Motor neuron (in vitro differentiated cells): ENCODE results near the gene SLC29A1. TPM values are rescaled to one million over a fixed set of nuclear protein-coding genes. Genes with fewer than 3 reads are reported as not detected.

Experiments used
- ATAC-seq, 8 experiments: fragments of 200-7000 bp; cut with Tn5 transposase; replicated peaks in 6 of 8; 2 replicates each; pipeline ENCODE4 v1.8.0; 2021; ENCODE audit warnings: mild to moderate bottlenecking in 8 of 8, moderate library complexity in 8 of 8
- H3K27ac ChIP-seq, 2 donors: fragments of 250-450 bp; sonication (Bioruptor Pico); 2 replicates each; pipeline ENCODE4 v1.9.0; 2021; ENCODE audit warnings: antibody characterized with exemption in 2 of 2, mild to moderate bottlenecking in 2 of 2, moderate library complexity in 1 of 2
- H3K4me1 ChIP-seq, 2 donors: fragments of 250-450 bp; sonication (Bioruptor Pico); replicated peaks in 1 of 2; 2 replicates each; pipeline ENCODE4 v1.6.1; 2021; ENCODE audit warnings: antibody characterized with exemption in 2 of 2, mild to moderate bottlenecking in 2 of 2, moderate library complexity in 1 of 2
- H3K4me3 ChIP-seq, 5 donors: fragments of 250-450 bp; sonication (Bioruptor Pico); 2 replicates each; pipeline ENCODE4 v1.9.0; 2021; ENCODE audit warnings: antibody characterized with exemption in 5 of 5, mild to moderate bottlenecking in 5 of 5, moderate library complexity in 4 of 5
- WGBS, 10 experiments: fragments of 450-650 bp; shearing (Covaris generic); methylation state at CpG; one replicate each; pipeline ENCODE4 v1.0.0; 2022; 5-methylcytosine and 5-hydroxymethylcytosine counted together
- in situ Hi-C, 9 experiments: fragments of 400-800 bp; cut with MboI; loops; one replicate each; pipeline ENCODE4 v1.15.0; 2021; ENCODE audit warnings: low sequenced_read_pairs in 9 of 9, low pct_unique_long_range_greater_than_20kb in 2 of 9; ENCODE audit not compliant: unreplicated experiment in 9 of 9
- total RNA-seq, 8 experiments: library from RNA; unstranded; fragments of 300-600 nt; gene quantifications; 2 replicates each; pipeline versions ENCODE4 v1.2.3 to v1.2.4, GENCODE V29; 2022

SLC29A1 gene
- total RNA-seq, 8 experiments from 2014 or later = 3.8 to 58.8 (median 24.4) TPM

DNA sequence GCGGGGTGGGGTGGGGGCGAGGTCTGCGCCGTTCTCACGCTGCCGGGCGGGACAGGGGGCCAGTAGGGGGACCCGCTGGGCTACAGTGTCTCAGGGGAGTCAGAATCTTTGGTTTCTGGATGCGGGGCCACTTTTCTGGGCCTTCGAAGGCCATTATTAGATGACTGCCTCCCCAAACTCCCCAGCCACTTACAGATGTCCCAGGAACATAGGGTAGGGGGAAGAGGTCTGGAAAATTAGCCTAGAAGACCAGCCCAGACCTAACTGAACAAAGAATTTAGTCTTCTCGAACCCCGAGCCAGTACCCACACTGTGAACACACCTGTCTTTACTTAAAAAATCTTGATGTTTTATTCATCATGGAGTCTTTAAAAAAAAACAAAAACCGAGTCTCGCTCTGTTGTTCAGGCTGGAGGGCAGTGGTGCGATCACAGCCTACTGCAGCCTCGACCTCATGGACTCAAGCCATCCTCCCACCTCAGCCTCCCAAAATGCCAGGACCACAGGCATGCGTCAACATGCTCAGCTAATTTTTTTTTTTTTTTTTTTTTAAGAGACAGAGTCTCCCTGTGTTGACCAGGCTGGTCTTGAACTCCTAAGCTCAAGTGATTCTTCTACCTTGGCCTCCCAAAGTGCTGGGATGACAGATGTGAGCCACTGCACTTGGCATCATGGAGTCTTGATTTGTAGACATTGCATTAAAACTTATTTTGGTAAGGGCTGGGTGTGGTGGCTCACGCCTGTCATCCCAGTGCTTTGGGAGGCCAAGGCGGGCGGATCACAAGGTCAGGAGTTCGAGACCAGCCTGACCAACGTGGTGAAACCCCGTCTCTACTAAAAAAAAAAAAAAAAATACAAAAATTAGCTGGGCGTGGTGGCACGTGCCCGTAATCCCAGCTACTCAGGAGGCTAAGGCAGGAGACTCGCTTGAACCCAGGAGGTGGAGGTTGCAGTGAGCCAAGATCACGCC, 3.3 kb upstream of the SLC29A1 start:
- peak overlapping the region; percentile 30 to 79 for H3K27ac ChIP-seq
- 6 to 100% (median 82%) methylated on average over 2 to 13 of the region's 28 CpGs; no CpG with 5 or more reads in 1 of the 10 experiments for WGBS, 10 experiments
- H3K4me3 ChIP-seq = peak overlapping the region; percentile 22 to 48 (median 36)
- in situ Hi-C loops = no loop called here
- ATAC-seq = peak in 2 of 8 experiments; percentile 1 to 9
- H3K4me1 ChIP-seq = peaks cover 37 to 59% of the 10 kb centered on the region in 2 donors

DNA sequence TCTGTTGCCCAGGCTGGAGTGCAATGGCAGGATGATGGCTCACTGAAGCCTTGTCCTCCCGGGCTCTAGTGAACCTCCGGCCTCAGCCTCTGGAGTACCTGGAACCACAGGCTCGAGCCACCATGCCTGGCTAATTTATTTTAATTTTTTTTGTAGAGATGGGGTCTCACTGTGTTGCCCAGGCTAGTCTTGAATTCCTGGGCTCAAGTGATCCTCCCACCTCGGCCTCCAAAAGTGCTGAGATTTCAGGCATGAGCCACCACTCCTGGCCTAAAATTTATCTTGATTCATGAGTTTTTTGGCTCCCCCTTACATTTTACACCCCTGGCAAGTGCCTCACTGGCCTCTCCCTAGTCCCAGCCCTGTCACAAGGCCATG, 2.5 kb upstream of the SLC29A1 start:
- Histone ChIP-seq H3K27ac (no peak overlapping the region), H3K4me1 (peaks cover 45 to 67% of the 10 kb centered on the region in 2 donors), H3K4me3 (no peak overlapping the region)
- 52 to 95% (median 89%) methylated on average over 1 to 4 of the region's 4 CpGs; no CpG with 5 or more reads in 5 of the 10 experiments for WGBS, 10 experiments
- in situ Hi-C loops = no loop called here
- ATAC-seq = no peak

DNA sequence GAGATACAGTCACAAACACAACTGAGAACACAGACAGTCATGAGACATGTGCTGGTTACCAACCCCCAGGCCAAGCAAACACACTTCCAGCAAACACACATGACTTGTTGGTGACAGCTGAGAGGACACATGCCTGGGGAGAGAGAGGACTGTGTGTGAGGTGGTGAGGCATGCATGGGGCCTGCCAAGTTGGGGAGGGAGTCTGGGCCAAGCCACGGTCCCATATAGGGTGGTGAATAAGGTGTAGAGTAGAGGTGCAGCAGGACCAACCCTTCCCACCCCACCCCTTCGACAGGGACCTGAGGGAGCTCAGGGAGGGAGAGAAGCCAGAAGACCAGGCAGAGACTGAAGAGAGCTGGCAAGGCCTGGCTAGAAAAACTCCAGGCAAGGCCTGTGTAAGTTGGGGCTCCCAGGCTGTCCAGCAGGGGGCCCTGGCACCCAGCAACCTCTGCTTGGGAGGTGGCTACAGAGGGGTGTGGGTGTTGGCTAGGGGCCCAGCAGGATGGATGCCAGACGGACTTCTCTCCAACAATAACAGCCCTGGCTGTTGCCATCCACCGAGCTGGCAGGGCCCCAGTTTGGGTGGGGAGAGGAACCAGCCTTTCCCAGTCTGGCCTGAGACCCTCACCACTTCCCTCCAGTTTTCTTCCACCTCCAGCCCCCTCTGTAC, 2.0 kb upstream of the SLC29A1 start:
- Histone ChIP-seq H3K27ac (peak overlapping the region in 1 of 2 donors; percentile 71), H3K4me3 (peak overlapping the region in 2 of 5 donors; percentile 4 to 8), H3K4me1 (peaks cover 50 to 70% of the 10 kb centered on the region in 2 donors)
- WGBS, 10 experiments = 0 to 80% methylated on average over 1 of the region's 4 CpGs; no CpG with 5 or more reads in 8 of the 10 experiments
- in situ Hi-C loops = no loop called here
- ATAC-seq = peak; percentile 11 to 61 (median 38)

DNA sequence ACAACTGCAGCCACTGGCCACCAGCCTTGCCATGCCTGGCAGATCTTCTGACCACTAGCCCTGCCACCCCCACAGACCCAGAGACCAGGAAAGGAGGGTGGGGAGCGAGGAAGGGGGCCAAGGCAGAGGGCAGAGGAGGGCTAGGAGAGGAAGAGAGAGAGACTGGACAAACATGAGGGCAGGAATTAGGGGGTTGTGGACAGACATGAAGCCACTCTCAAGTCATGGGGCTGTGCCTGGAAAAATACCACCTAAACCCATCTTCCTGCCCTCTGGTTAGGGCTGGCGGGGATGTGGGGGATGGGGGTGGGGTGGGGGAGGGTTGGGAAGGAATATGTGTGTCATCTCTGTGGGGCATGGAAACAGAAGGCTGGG, 1.4 kb upstream of the SLC29A1 start:
- H3K4me1 ChIP-seq = peaks cover 52 to 70% of the 10 kb centered on the region in 2 donors
- H3K4me3 ChIP-seq = peak overlapping the region in 1 of 5 donors; percentile 44
- no peak for ATAC-seq

DNA sequence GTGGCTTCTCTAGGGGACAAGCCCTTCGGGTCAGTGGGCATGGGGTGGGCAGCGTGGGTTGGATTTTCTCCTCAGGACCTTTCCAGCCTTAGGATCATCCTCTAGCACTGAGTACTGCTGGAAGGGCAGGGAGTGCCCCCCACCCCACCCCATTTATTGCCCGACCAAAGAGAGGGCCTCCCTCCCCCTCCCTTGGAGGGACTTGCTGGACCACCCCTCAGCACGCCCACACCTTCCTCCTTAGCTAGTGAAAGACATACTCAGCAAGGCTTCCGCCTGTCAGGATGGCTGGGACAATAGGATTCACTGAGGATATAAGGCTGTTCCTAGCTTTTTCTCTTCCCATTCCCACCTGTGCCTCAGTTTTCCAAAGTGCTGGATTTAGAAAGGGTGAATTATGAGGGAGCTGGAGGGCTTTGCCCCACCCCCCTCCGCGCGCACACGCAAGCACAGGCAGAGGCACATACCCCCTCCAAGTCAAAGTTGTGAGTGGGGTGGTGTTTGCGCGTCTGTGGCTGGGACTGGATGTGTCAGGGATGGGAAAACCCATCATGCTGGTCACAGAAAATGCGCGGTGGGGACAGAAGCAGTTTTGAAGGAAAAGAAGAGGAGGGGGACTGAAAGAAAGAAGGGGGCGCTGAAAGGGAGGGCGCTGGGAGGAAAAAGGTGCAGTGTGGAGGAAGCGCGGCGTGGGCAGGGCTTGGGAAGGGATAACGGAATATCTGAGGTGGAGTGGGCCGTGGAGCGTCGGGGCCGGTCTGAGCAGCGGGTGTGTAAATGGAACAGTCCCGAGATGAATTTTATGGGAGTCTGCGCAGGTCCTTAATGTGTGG, 693 bp upstream of the SLC29A1 start:
- peak overlapping the region; percentile 21 to 71 for H3K27ac ChIP-seq
- H3K4me1 ChIP-seq = peaks cover 60 to 71% of the 10 kb centered on the region in 2 donors
- WGBS, 10 experiments = 0 to 38% (median 10%) methylated on average over 1 to 6 of the region's 26 CpGs; no CpG with 5 or more reads in 6 of the 10 experiments
- in situ Hi-C loops = no loop called here
- ATAC-seq = peak in 5 of 8 experiments; percentile 2 to 18 (median 7)
- peak overlapping the region; percentile 35 to 67 (median 39) for H3K4me3 ChIP-seq

More for the DNA sequence above, 1.4 kb upstream of the SLC29A1 start:
- WGBS, 10 experiments = 83% methylated on average over 1 of the region's 2 CpGs; no CpG with 5 or more reads in 9 of the 10 experiments
- in situ Hi-C loops = no loop called here
- H3K27ac ChIP-seq = peak overlapping the region in 1 of 2 donors; percentile 71

DNA sequence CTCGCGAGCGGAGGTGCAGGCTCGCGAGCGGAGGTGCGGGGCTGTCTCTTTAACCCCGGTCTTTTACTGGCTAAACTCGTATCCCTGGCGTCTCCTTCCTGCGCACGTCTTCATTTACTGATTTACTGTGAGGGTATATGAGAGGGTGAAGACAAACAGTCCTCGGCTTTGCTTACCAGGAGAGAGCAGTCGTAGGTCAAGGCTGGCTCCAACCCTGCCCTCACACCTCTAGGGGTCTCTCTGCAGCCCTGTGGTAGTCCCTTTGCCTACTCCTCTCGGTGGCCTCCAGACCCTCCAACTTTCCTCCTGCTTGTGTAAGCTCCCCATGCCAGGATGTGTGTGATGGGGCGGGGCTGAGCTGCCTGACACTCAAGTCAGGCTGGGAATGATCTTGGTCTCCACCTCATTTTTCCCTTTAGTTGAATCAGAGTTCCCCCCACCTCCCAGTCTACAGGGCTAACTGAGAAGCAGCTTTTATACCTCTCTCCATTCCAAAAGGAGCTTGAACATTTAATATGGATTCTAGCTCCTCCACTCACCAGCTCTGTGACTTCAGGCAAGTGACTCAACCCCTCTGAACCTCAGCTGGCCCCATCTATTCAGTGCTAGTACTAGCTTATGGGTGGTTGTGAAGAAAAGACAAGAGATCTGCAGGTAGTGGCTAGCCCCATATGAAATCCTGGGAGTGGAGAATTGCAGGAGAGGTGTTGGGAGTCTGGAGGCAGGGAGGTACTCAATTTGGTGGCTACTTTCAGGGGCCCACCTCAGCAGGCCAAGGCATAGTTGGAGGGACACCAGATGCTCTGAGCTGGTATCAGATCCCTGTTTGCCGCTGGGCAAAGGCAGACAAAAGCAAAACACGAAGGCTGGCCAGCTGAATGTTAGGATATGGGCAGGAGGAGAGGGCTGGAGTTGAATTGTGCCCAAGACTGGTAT, 902 bp downstream of the SLC29A1 start:
- whole genome bisulfite sequencing, 10 experiments = 6 to 83% (median 28%) methylated on average over 2 to 4 of the region's 18 CpGs; no CpG with 5 or more reads in 6 of the 10 experiments
- H3K27ac ChIP-seq = peak overlapping the region; percentile 6 to 71
- peak in 6 of 8 experiments; percentile 0 to 12 (median 4) for ATAC-seq
- peaks cover 54 to 67% of the 10 kb centered on the region in 2 donors for H3K4me1 ChIP-seq
- in situ Hi-C loops = no loop called here
- peak overlapping the region; percentile 35 to 67 (median 39) for H3K4me3 ChIP-seq

DNA sequence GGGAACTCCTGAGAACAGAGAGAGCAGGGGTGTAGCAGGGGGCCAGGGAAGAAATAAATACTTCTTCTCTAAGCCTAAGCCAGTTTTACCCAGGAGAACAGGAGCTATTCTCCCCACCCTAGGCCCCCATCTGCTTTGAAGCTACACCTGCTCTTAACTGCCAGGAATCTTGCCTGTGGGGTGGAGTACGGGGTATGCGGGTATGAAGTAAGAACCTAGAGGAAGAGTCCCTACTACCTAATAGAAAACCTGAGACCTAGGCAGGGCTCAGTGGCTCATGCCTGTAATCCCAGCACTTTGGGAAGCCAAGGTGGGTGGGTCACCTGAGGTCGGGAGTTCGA, 1.5 kb downstream of the SLC29A1 start:
- Histone ChIP-seq H3K4me3 (peak overlapping the region in 3 of 5 donors; percentile 35 to 44 (median 38)), H3K4me1 (peaks cover 54 to 67% of the 10 kb centered on the region in 2 donors), H3K27ac (peak overlapping the region in 1 of 2 donors; percentile 71)
- 60 to 100% (median 89%) methylated on average over 2 to 4 of the region's 4 CpGs; no CpG with 5 or more reads in 5 of the 10 experiments for WGBS, 10 experiments
- ATAC-seq = no peak
- in situ Hi-C loops = loop anchor here in 1 of 9 experiments (25.0 kb wide), 1 partner anchor 113 kb away; no protein-coding TSS in a partner anchor

DNA sequence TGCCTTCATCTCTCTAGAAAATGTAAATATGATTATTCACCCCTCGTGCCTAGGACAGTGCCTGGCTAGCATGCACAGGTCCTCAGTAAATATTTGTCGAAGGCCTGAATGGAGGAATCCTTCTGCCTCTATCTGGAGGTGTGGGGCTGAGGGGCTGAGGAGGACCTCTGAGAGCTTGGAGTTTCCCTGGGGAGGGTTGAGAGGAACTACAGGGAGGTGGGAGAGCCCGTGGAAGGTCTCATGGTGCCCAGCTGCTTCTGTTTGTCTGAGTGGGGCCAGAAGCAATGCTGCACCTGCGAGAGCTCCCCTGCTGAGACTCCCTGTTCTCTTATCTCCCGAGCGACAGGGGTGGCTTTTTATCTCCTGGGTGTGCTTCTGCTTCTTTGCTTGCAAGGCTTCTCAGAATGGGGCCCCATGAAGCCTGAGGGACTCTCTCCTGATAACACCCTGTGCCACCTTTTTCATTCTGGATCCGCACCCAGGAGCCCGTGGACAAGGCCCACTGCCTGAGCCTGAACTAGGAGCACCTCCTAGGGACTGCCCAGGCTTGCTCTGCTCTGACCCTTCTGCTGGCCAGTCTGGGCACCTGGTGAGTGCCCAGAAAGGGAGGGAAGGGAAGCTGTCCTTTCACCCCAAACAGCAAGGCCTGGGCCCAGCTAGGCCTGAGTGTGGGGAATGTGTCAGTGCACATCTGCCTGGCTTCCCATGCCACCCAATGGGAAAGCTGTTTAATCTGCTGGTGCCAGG, 2.4 kb downstream of the SLC29A1 start:
- 51 to 100% (median 71%) methylated on average over 1 to 7 of the region's 8 CpGs; no CpG with 5 or more reads in 3 of the 10 experiments for WGBS, 10 experiments
- Histone ChIP-seq H3K27ac (peak overlapping the region; percentile 87 to 89), H3K4me3 (peak overlapping the region in 1 of 5 donors; percentile 19), H3K4me1 (peaks cover 54 to 67% of the 10 kb centered on the region in 2 donors)
- in situ Hi-C loops = loop anchor here in 1 of 9 experiments (25.0 kb wide), 1 partner anchor 113 kb away; no protein-coding TSS in a partner anchor
- no peak for ATAC-seq

DNA sequence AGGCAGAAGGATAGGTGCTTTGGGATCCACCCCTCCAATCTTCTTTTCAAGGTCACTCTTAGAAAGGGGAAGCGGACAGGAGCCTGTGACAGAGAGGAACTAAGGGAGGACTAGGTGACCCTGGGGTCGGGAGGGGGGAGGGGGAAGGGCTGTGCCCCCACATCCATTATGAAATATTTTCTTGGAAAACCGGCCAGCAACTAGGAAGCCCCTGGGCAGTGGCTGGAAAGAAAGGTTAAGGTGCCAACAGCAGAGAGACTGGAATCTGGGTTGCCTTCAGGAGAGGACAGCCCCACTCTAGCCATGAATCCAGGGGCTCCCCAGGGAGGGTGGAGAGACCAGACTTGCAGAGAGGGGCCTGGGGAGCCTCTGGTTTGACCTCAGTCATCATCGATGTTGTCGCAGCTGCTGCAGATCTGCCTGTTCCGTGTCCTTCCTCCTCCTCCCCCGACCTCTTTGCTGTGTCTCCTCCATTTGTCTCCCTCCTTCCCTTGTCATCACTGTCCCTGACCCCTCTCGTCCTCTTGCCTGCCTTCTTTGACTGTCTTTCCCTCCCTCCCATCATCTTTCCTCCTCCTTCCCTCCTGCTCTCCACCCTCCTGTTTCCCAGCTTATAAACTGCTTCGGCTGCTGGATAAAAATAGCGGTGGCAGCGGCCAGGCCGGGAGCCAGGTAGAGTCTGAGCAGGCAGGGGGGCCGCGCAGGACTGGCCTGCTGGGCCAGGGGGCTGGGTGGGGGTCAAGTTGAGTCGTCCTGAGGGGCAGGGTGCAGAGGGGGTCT, 3.2 kb downstream of the SLC29A1 start:
- WGBS, 10 experiments = 12 to 69% (median 37%) methylated on average over 2 to 5 of the region's 15 CpGs; no CpG with 5 or more reads in 3 of the 10 experiments

DNA sequence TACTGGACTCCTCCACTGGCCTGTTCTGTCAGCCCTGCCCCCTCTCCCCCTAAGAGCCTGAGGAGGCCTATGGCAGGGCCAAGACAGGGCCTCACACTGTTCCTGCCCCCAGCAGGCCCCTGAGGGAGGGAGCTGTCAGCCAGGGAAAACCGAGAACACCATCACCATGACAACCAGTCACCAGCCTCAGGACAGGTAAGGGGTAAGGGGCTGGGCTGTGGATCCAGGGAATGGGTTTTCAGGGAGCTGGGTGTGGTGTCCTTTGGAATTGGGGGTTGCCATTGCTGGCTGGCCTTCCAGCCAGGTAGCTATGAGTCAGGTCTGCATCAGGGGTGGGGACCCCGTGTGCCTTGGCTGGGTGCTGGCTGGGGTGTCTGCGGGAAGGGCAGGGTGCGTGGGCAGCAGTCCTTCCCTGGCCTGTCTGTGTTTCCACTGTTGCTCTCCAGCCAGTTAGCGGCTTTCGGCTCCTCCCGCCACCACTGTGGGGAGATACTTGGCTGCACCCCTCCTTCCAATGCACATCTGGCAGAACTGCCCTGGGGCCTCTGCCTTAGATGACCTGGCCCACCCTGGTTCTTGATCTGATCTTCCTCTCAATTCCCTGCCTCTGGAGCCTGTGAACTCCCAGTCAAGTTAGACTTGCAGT, 3.9 kb downstream of the SLC29A1 start:
- H3K4me1 ChIP-seq = peaks cover 46 to 54% of the 10 kb centered on the region in 2 donors
- peak overlapping the region in 3 of 5 donors; percentile 13 to 21 (median 19) for H3K4me3 ChIP-seq
- 94 to 100% methylated on average over 4 to 5 of the region's 7 CpGs; no CpG with 5 or more reads in 8 of the 10 experiments for WGBS, 10 experiments
- peak in 7 of 8 experiments; percentile 2 to 31 (median 13) for ATAC-seq
- in situ Hi-C loops = loop anchor here in 1 of 9 experiments (25.0 kb wide), 1 partner anchor 115 kb away; no protein-coding TSS in a partner anchor
- peak overlapping the region; percentile 87 to 89 for H3K27ac ChIP-seq

More for the DNA sequence above, 3.2 kb downstream of the SLC29A1 start:
- H3K4me1 ChIP-seq = peaks cover 51 to 62% of the 10 kb centered on the region in 2 donors
- peak in 3 of 8 experiments; percentile 0 to 7 (median 2) for ATAC-seq
- in situ Hi-C loops = loop anchor here in 1 of 9 experiments (25.0 kb wide), 1 partner anchor 114 kb away; no protein-coding TSS in a partner anchor
- H3K4me3 ChIP-seq = peak overlapping the region in 3 of 5 donors; percentile 13 to 21 (median 19)
- H3K27ac ChIP-seq = peak overlapping the region; percentile 87 to 89
